HG03354 (cell line): ENCODE results near the gene USP4.

Experiments used
- ATAC-seq: cut with Tn5 transposase; IDR thresholded peaks from one replicate; pipeline ENCODE4 v1.9.1; 2021; ENCODE audit warnings: mild to moderate bottlenecking; ENCODE audit not compliant: unreplicated experiment, poor library complexity, severe bottlenecking

USP4 gene

GRCh38 chr3:49300595-49300994 is 39.3 kb downstream of the USP4 start:
- ATAC-seq = no peak

GRCh38 chr3:49298511-49298910 is 41.3 kb downstream of the USP4 start:
- no peak for ATAC-seq

GRCh38 chr3:49296781-49297411 is 43.0 kb downstream of the USP4 start:
- ATAC-seq = no peak

- no peak for ATAC-seq
Observed at GRCh38 chr3:49295489-49296058, 44.3 kb downstream of the USP4 start.

GRCh38 chr3:49294343-49294742 is 45.5 kb downstream of the USP4 start:
- no peak for ATAC-seq

- ATAC-seq = no peak
Observed at GRCh38 chr3:49283997-49284396, 55.9 kb downstream of the USP4 start.

- ATAC-seq = no peak
Observed at GRCh38 chr3:49279376-49279775, 60.5 kb downstream of the USP4 start.

- no peak for ATAC-seq
Observed at GRCh38 chr3:49278548-49278947, 61.3 kb downstream of the USP4 start.

GRCh38 chr3:49277383-49277775 is 62.5 kb downstream of the USP4 start:
- no peak for ATAC-seq

- ATAC-seq = no peak
Observed at GRCh38 chr3:49276475-49277382, 63.1 kb downstream of the USP4 start, which contains the start of gene C3orf62. Gene C3orf62, minus strand, starts transcription at chr3:49277232. Its CDS starts 360 bp downstream, at chr3:49276872.

- no peak for ATAC-seq
Observed at GRCh38 chr3:49273825-49274532, 65.9 kb downstream of the USP4 start.

GRCh38 chr3:49271047-49271446 is 68.8 kb downstream of the USP4 start:
- no peak for ATAC-seq

GRCh38 chr3:49270156-49270500 is 69.7 kb downstream of the USP4 start:
- ATAC-seq = no peak

- no peak for ATAC-seq
Observed at GRCh38 chr3:49269443-49270155, 70.3 kb downstream of the USP4 start.

GRCh38 chr3:49266410-49267095 is 73.3 kb downstream of the USP4 start:
- ATAC-seq = no peak

- ATAC-seq = no peak
Observed at GRCh38 chr3:49265661-49266386, 74.0 kb downstream of the USP4 start.

GRCh38 chr3:49263159-49263889 is 76.5 kb downstream of the USP4 start:
- ATAC-seq = no peak

GRCh38 chr3:49260806-49261324 is 79.0 kb downstream of the USP4 start:
- no peak for ATAC-seq
